ENCODE measurements around the gene PTN.

DNA sequence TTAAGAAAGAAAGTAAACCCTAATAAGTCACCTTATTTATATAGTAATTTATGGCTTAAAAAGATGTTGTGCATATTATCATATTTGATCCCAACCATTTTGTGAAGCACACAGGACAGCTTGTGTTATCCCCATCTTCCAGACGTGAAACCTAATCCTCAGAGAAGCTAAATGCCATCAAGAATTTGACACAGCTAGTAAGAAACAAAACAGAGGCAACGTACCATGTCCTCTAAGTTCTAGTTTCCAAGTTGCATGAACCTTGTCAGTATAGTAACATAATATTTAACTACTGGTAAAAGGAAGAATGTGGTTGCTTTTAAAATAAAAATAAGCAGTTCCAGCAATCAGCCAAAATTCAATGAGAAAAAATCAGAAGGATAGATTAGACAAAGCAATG, 41.5 kb downstream of the PTN start:
- TF ChIP-seq, protein P1, sequence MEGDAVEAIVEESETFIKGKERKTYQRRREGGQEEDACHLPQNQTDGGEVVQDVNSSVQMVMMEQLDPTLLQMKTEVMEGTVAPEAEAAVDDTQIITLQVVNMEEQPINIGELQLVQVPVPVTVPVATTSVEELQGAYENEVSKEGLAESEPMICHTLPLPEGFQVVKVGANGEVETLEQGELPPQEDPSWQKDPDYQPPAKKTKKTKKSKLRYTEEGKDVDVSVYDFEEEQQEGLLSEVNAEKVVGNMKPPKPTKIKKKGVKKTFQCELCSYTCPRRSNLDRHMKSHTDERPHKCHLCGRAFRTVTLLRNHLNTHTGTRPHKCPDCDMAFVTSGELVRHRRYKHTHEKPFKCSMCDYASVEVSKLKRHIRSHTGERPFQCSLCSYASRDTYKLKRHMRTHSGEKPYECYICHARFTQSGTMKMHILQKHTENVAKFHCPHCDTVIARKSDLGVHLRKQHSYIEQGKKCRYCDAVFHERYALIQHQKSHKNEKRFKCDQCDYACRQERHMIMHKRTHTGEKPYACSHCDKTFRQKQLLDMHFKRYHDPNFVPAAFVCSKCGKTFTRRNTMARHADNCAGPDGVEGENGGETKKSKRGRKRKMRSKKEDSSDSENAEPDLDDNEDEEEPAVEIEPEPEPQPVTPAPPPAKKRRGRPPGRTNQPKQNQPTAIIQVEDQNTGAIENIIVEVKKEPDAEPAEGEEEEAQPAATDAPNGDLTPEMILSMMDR (IDR thresholded peaks at IDR 0.05): no peak
- no peak for TF ChIP-seq EZH2phosphoT487 (IDR thresholded peaks at IDR 0.05)
